ENCODE measurements around the gene CACNG1. TPM values are rescaled to one million over a fixed set of nuclear protein-coding genes. Genes with fewer than 3 reads are reported as not detected.

Gene CACNG1
- total RNA-seq, 4 donors from 2014 or later: not detected

GRCh38 chr17:67041531-67041930 lies 2.8 kb upstream of the CACNG1 start:
- H3K9me3 ChIP-seq: no peaks in the 10 kb centered on the region
- H3K4me3 ChIP-seq: no peak overlapping the region
- WGBS: 93% methylated on average over 4 of the region's 7 CpGs
- peaks cover 5% of the 10 kb centered on the region for H3K27me3 ChIP-seq
- H3K36me3 ChIP-seq: no peaks in the 10 kb centered on the region
- no peak for DNase-seq (ENCODE audit: low spot score in 2 of 2)
- no peaks in the 10 kb centered on the region for H3K4me1 ChIP-seq
- no peak overlapping the region for H3K27ac ChIP-seq
- TF ChIP-seq POLR2AphosphoS5 (IDR thresholded peaks at IDR 0.05) (no peak), EP300 (IDR thresholded peaks at IDR 0.05) (no peak), CTCF (IDR thresholded peaks at IDR 0.05) (no peak), POLR2A (IDR thresholded peaks at IDR 0.05) (no peak)

GRCh38 chr17:67041941-67042899 lies 2.1 kb upstream of the CACNG1 start:
- no peak overlapping the region for H3K27ac ChIP-seq
- no peaks in the 10 kb centered on the region for H3K36me3 ChIP-seq
- no peaks in the 10 kb centered on the region for H3K4me1 ChIP-seq
- TF ChIP-seq EP300 (IDR thresholded peaks at IDR 0.05) (no peak), CTCF (IDR thresholded peaks at IDR 0.05) (no peak), POLR2AphosphoS5 (IDR thresholded peaks at IDR 0.05) (no peak), POLR2A (IDR thresholded peaks at IDR 0.05) (no peak)
- H3K4me3 ChIP-seq: no peak overlapping the region
- DNase-seq (ENCODE audit: low spot score in 2 of 2): no peak
- H3K9me3 ChIP-seq: no peaks in the 10 kb centered on the region
- 53% methylated on average over 9 of the region's 11 CpGs for WGBS
- peaks cover 5% of the 10 kb centered on the region for H3K27me3 ChIP-seq

GRCh38 chr17:67043283-67043682 lies 1.1 kb upstream of the CACNG1 start:
- no peaks in the 10 kb centered on the region for H3K36me3 ChIP-seq
- no peaks in the 10 kb centered on the region for H3K4me1 ChIP-seq
- TF ChIP-seq POLR2A (IDR thresholded peaks at IDR 0.05) (no peak), CTCF (IDR thresholded peaks at IDR 0.05) (no peak), EP300 (IDR thresholded peaks at IDR 0.05) (no peak), POLR2AphosphoS5 (IDR thresholded peaks at IDR 0.05) (no peak)
- no peak for DNase-seq (ENCODE audit: low spot score in 2 of 2)
- H3K4me3 ChIP-seq: no peak overlapping the region
- H3K9me3 ChIP-seq: no peaks in the 10 kb centered on the region
- H3K27ac ChIP-seq: no peak overlapping the region
- WGBS: 69% methylated on average over 10 of the region's 12 CpGs
- H3K27me3 ChIP-seq: peaks cover 5% of the 10 kb centered on the region

GRCh38 chr17:67044940-67045339 lies 586 bp downstream of the CACNG1 start:
- 84% methylated on average over 5 of the region's 5 CpGs for WGBS
- Histone ChIP-seq H3K27me3 (peaks cover 5% of the 10 kb centered on the region), H3K36me3 (no peaks in the 10 kb centered on the region)

More at GRCh38 chr17:67044940-67045339, 586 bp downstream of the CACNG1 start:
- Histone ChIP-seq H3K4me3 (no peak overlapping the region), H3K9me3 (peaks cover 13% of the 10 kb centered on the region), H3K27ac (no peak overlapping the region), H3K4me1 (no peaks in the 10 kb centered on the region)
- DNase-seq (ENCODE audit: low spot score in 2 of 2): no peak
- TF ChIP-seq POLR2AphosphoS5 (IDR thresholded peaks at IDR 0.05) (no peak), POLR2A (IDR thresholded peaks at IDR 0.05) (no peak), CTCF (IDR thresholded peaks at IDR 0.05) (no peak), EP300 (IDR thresholded peaks at IDR 0.05) (no peak)
